ENCODE results near the gene TANC1. TPM values are rescaled to one million over a fixed set of nuclear protein-coding genes. Genes with fewer than 3 reads are reported as not detected.

The TANC1 gene
- total RNA-seq, 2 experiments from 2014 or later, result 0.89 to 1.1 TPM

DNA sequence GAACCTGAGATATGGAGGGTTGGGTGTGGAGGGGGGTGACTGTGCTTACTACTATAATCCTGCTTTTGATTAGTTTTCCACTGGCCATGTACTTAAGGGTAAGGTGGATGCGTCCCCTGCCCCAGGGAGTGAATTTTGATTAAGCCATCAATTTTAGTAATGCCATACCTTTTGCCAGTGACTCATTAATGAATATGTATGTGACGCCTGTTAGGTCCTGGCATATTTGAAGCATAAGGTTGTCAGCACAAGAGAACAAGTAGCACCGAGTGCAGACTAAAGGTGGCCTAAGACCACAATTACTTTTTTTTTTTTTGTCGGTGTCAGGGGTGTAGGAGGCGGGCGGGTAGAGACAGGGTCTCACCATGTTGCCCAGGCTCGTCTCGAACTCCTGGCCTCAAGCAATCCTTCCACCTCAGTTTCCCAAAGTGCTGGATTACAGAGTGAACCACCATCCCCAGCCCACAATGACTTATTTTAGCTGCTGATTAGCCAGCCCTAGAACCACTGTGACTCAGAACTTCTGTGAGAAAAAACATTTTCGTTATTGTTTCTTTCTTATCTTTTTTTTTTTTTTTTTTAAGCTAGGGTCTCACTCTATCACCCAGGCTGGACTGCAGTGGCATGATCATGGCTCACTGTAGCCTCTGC is 7.0 kb downstream of the TANC1 start:
- H3K27me3 Mint-ChIP-seq, result peaks cover 24% of the 10 kb centered on the region
- no peak overlapping the region for H3K27ac Mint-ChIP-seq
- ChIA-PET CTCF (no interaction called here), POLR2A (no interaction called here)
- no peaks in the 10 kb centered on the region for H3K9me3 Mint-ChIP-seq (ENCODE audit: low read depth)
- intact Hi-C loops (cut with DNase I, micrococcal nuclease), result no loop called here
- H3K36me3 Mint-ChIP-seq (ENCODE audit: low read depth), result no peaks in the 10 kb centered on the region
- no peak overlapping the region for H3K4me3 Mint-ChIP-seq
- H3K4me1 Mint-ChIP-seq, result peaks cover 2% of the 10 kb centered on the region
- DNase-seq (no peak), ATAC-seq (no peak)

- DNase-seq, result no peak
- Mint-ChIP-seq H3K36me3 (ENCODE audit: low read depth) (no peaks in the 10 kb centered on the region), H3K4me3 (no peak overlapping the region), H3K9me3 (ENCODE audit: low read depth) (no peaks in the 10 kb centered on the region), H3K27me3 (peaks cover 4% of the 10 kb centered on the region), H3K4me1 (no peaks in the 10 kb centered on the region), H3K27ac (no peak overlapping the region)
- no peak for ATAC-seq
- ChIA-PET POLR2A (no interaction called here), CTCF (interaction anchor here (1.9 kb wide), 1 partner anchor 8 kb away, joined by 4 read pairs; no protein-coding TSS in a partner anchor)
- intact Hi-C loops (cut with DNase I, micrococcal nuclease), result no loop called here
These were observed 11.3 kb downstream of the TANC1 start for GRCh38 chr2:158979772-158980171.

DNA sequence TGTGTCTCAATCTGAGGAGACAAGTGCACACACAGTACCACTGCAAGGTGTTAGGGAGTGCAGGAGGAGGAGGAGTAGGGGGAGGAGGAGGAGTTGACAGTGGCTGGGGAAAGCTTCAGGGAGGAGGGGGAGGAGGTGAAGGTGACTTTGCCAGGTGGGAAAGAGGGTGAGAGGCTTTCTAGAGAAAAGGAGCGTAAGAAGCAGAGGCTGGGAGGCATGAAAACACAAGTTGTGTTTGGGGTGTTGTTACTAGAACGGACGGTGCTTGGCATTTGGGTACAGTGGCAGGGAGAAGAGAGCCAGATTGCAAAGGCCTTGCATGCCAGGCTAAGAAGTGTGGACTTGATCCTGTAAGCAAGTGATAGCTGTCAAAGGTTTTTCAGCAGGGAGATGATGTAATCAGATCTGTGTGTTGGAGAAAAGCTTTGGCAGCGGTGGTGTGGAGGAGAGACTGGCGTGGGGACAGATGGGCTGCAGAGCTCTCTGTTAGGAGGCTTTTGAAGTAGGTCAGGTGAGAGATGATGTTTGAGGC is 16.2 kb downstream of the TANC1 start:
- CTCF ChIA-PET, result interaction anchor here (0.5 to 1.5 kb wide), 2 partner anchors 12 to 297 kb away, joined by 3 to 4 read pairs; no protein-coding TSS in a partner anchor
- intact Hi-C loops (cut with DNase I, micrococcal nuclease), result no loop called here
- no peaks in the 10 kb centered on the region for H3K36me3 Mint-ChIP-seq (ENCODE audit: low read depth)
- POLR2A ChIA-PET, result interaction anchor here (0.6 kb wide), 1 partner anchor 12 kb away, joined by 3 read pairs; no protein-coding TSS in a partner anchor
- H3K27me3 Mint-ChIP-seq, result no peaks in the 10 kb centered on the region
- no peaks in the 10 kb centered on the region for H3K9me3 Mint-ChIP-seq (ENCODE audit: low read depth)
- no peak overlapping the region for H3K27ac Mint-ChIP-seq
- DNase-seq (no peak), ATAC-seq (no peak)
- H3K4me1 Mint-ChIP-seq, result no peaks in the 10 kb centered on the region
- H3K4me3 Mint-ChIP-seq, result no peak overlapping the region

DNA sequence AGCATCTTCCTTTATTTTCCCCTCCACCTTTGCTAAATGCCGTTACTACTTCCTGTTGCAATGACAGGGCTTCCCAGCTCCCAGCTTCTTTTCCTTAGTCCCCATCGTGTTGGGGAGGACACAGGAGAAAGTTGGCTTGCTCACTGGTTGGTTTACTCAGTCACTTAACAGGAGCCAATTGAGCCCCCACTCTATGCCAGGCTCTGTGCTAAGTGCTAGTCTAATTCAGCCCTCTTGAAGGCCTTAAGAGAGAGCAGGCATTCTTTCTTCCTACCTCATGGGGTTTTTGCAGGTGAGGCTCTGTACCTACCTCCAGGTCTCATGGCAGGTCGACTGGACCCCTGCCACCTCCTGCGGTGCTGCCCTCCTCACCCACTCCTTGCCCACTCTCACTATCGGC is 20.1 kb downstream of the TANC1 start:
- H3K27ac Mint-ChIP-seq, result no peak overlapping the region
- intact Hi-C loops (cut with DNase I, micrococcal nuclease), result no loop called here
- ChIA-PET CTCF (no interaction called here), POLR2A (no interaction called here)
- ATAC-seq (no peak), DNase-seq (no peak)
- H3K9me3 Mint-ChIP-seq (ENCODE audit: low read depth), result no peaks in the 10 kb centered on the region
- no peaks in the 10 kb centered on the region for H3K36me3 Mint-ChIP-seq (ENCODE audit: low read depth)
- no peak overlapping the region for H3K4me3 Mint-ChIP-seq
- H3K4me1 Mint-ChIP-seq, result no peaks in the 10 kb centered on the region
- no peaks in the 10 kb centered on the region for H3K27me3 Mint-ChIP-seq

GRCh38 chr2:158989165-158989564 is 20.7 kb downstream of the TANC1 start:
- no peak overlapping the region for H3K4me3 Mint-ChIP-seq
- H3K27ac Mint-ChIP-seq, result no peak overlapping the region
- no peaks in the 10 kb centered on the region for H3K9me3 Mint-ChIP-seq (ENCODE audit: low read depth)
- no peaks in the 10 kb centered on the region for H3K4me1 Mint-ChIP-seq
- no peaks in the 10 kb centered on the region for H3K36me3 Mint-ChIP-seq (ENCODE audit: low read depth)
- no peaks in the 10 kb centered on the region for H3K27me3 Mint-ChIP-seq
- ATAC-seq (no peak), DNase-seq (no peak)
- ChIA-PET POLR2A (no interaction called here), CTCF (interaction anchor here (0.5 kb wide), 1 partner anchor 65 kb away, joined by 4 read pairs; no protein-coding TSS in a partner anchor)
- intact Hi-C loops (cut with DNase I, micrococcal nuclease), result no loop called here

GRCh38 chr2:158990397-158991214 is 22.2 kb downstream of the TANC1 start:
- POLR2A ChIA-PET, result no interaction called here
- no peak for ATAC-seq
- CTCF ChIA-PET, result interaction anchor here (0.6 kb wide), 1 partner anchor 14 kb away, joined by 3 read pairs; no protein-coding TSS in a partner anchor
- Mint-ChIP-seq H3K9me3 (ENCODE audit: low read depth) (no peaks in the 10 kb centered on the region), H3K27ac (no peak overlapping the region), H3K4me1 (no peaks in the 10 kb centered on the region), H3K36me3 (ENCODE audit: low read depth) (no peaks in the 10 kb centered on the region), H3K4me3 (no peak overlapping the region), H3K27me3 (no peaks in the 10 kb centered on the region)
- no peak for DNase-seq
- intact Hi-C loops (cut with DNase I, micrococcal nuclease), result no loop called here

- Mint-ChIP-seq H3K4me1 (no peaks in the 10 kb centered on the region), H3K27me3 (peaks cover 1% of the 10 kb centered on the region), H3K36me3 (ENCODE audit: low read depth) (no peaks in the 10 kb centered on the region), H3K27ac (no peak overlapping the region), H3K4me3 (no peak overlapping the region), H3K9me3 (ENCODE audit: low read depth) (no peaks in the 10 kb centered on the region)
- ChIA-PET CTCF (no interaction called here), POLR2A (no interaction called here)
- ATAC-seq (no peak), DNase-seq (no peak)
- intact Hi-C loops (cut with DNase I, micrococcal nuclease), result no loop called here
These were observed 24.6 kb downstream of the TANC1 start for GRCh38 chr2:158993030-158993429.

DNA sequence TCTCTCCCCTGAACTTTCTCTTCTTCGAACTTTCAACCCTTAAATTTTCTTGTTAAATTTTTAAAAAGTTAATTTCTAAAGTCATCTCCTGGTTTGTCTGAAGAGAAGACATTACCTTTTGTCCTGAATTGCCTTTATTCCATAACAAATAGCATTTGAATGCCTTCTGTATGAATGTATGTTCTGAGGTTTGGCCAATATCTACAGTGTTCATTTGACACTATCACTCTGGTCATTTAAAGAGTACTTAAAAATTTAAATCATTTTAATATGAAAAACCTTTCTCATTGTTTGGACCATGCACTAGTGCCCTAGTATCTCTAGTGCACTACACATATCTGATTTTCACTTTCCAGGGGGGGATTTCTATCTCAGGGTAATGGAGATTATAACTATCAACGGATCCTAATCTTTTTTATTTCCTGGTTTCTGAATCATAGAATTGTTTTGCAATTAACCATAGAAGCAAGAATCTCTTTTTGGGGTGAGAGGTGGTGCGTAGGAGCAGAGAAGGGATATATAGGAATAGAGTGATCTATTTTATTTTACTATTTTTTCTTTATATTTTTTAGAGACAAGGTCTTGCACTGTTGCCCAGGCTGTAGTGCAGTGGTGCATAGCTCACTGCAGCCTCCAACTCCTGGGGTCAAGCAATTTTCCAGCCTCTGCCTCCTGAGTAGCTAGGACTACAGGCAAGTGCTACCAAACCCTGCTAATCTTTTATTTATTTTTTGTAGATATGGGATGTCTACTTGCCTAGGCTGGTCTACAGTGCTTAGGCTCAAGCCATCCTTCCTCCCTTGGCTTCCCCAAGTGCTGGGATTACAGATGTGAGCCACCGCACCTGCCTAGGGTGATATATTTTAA is 25.5 kb downstream of the TANC1 start:
- H3K27ac Mint-ChIP-seq, result no peak overlapping the region
- H3K4me3 Mint-ChIP-seq, result no peak overlapping the region
- H3K27me3 Mint-ChIP-seq, result peaks cover 1% of the 10 kb centered on the region
- no peak for DNase-seq
- H3K4me1 Mint-ChIP-seq, result no peaks in the 10 kb centered on the region
- H3K9me3 Mint-ChIP-seq (ENCODE audit: low read depth), result no peaks in the 10 kb centered on the region
- no peak for ATAC-seq
- ChIA-PET CTCF (no interaction called here), POLR2A (no interaction called here)
- intact Hi-C loops (cut with DNase I, micrococcal nuclease), result no loop called here
- no peaks in the 10 kb centered on the region for H3K36me3 Mint-ChIP-seq (ENCODE audit: low read depth)

DNA sequence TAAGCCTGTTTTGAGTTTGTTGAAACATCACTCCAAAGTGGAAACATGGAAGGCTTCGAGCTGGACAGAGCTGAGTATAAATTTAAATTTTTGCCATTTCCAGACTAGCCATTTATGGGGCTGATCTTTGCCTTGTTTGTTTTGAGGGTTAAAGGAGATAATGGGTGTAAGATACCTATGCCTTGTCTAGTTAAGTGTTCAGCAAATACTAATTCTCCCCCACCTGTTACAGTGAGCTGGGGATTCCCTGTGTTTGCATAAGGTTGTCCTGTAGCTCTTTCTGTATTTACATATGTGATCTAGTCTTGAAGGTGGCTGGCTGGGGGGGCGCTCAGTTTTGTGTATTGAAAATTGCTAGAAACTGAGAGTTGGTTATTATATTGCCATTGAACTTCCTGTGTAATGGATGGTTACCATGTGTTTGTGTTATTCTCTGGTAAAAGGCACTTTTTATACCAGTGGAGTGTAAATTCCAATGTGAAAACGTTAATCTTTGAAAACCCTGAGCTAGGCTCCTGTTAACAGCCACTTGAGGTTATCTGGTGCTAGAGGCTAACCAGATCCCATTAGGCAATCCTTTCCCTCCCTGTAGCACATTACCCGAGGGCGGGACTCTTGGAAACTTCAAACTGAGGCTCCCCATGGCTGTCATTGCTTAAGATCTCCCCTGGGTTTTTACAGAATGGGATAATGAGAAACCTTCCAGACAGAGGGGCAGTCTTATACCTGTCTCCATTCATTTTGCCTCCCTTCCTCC is 26.7 kb downstream of the TANC1 start:
- no peak overlapping the region for H3K4me3 Mint-ChIP-seq
- ChIA-PET POLR2A (no interaction called here), CTCF (no interaction called here)
- H3K4me1 Mint-ChIP-seq, result peaks cover 2% of the 10 kb centered on the region
- DNase-seq, result no peak
- H3K27me3 Mint-ChIP-seq, result peaks cover 1% of the 10 kb centered on the region
- intact Hi-C loops (cut with DNase I, micrococcal nuclease), result no loop called here
- H3K27ac Mint-ChIP-seq, result no peak overlapping the region
- H3K36me3 Mint-ChIP-seq (ENCODE audit: low read depth), result no peaks in the 10 kb centered on the region
- no peak for ATAC-seq
- H3K9me3 Mint-ChIP-seq (ENCODE audit: low read depth), result no peaks in the 10 kb centered on the region

- ATAC-seq (no peak), DNase-seq (no peak)
- H3K27me3 Mint-ChIP-seq, result peaks cover 1% of the 10 kb centered on the region
- H3K4me1 Mint-ChIP-seq, result peaks cover 2% of the 10 kb centered on the region
- intact Hi-C loops (cut with DNase I, micrococcal nuclease), result no loop called here
- POLR2A ChIA-PET, result no interaction called here
- H3K36me3 Mint-ChIP-seq (ENCODE audit: low read depth), result no peaks in the 10 kb centered on the region
- CTCF ChIA-PET, result no interaction called here
- no peak overlapping the region for H3K27ac Mint-ChIP-seq
- H3K4me3 Mint-ChIP-seq, result no peak overlapping the region
- no peaks in the 10 kb centered on the region for H3K9me3 Mint-ChIP-seq (ENCODE audit: low read depth)
These were observed 27.2 kb downstream of the TANC1 start for GRCh38 chr2:158995677-158996049.

Data from activated CD4-positive, alpha-beta T cell treated with anti-CD3 and anti-CD28 coated beads for 36 hours (primary cell).